SK-N-SH (cell line): ENCODE measurements around the gene CDH4.

Source experiments
- FOSL2 ChIP-seq: IDR thresholded peaks from 2 replicates; pipeline ENCODE4 v1.4.0; 2012; ENCODE audit warnings: low read depth, mild to moderate bottlenecking, moderate library complexity, borderline replicate concordance
- FOXM1 ChIP-seq: IDR thresholded peaks from 2 replicates; pipeline ENCODE4 v1.4.0; 2012; ENCODE audit warnings: low read depth, mild to moderate bottlenecking
- GABPA ChIP-seq: IDR thresholded peaks from 2 replicates; pipeline ENCODE4 v1.4.0; 2012; ENCODE audit warnings: low read depth, mild to moderate bottlenecking
- NRF1 ChIP-seq: IDR thresholded peaks from 2 replicates; pipeline ENCODE4 v1.6.1; 2012; ENCODE audit warnings: low read depth, mild to moderate bottlenecking, low read length
- RAD21 ChIP-seq: IDR thresholded peaks from 2 replicates; pipeline ENCODE4 v1.6.1; 2012; ENCODE audit warnings: mild to moderate bottlenecking, low read length
- TCF12 ChIP-seq: IDR thresholded peaks from 2 replicates; pipeline ENCODE4 v1.4.0; 2012
- TF ChIP-seq, protein P1 (sequence below): fragments of 200-600 bp; sonication (generic); IDR thresholded peaks from 2 replicates; pipeline ENCODE4 v1.6.1; 2017; ENCODE audit warnings: antibody characterized with exemption, mild to moderate bottlenecking, moderate library complexity
- TF ChIP-seq, protein P2 (sequence below): IDR thresholded peaks from 2 replicates; pipeline ENCODE4 v1.6.1; 2012; ENCODE audit warnings: mild to moderate bottlenecking, low read depth, low read length, moderate library complexity

DNA sequence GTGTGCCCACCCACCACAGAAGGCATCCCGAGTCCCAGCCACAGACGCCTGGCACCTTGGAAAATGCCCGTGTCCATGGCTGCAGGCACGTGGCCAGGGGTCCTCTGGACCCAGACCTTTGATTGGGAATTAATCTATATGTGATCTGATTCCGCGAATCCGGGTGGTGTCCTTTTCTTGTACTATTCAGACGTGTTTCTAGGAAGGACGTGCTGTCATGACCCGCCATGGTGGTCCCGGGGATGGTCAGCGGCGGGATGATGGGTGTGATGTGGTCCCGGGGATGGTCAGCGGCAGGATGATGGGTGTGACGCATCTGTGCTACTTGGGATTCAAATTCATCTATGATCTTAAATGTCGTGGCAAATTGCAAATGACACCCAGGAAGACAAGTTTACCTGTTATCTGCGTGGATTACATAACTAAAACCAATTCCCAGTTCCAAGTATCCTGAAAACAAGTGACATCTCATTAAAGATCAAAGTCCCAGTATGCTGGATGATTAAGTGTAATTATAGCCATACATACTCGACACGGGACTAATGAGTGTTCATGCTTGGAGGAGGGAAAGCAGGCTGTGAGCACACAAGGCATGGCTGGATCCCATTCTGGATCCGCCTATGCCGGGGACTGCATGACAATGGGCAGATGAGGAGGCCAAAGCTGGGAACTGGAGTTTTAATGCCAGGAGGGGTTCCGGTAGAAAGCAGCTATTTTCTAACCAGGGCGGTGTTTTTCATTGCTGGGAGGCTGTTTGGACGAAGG, 557.1 kb downstream of the CDH4 start:
- TF ChIP-seq GABPA, result no peak
- TF ChIP-seq FOSL2, result no peak
- no peak for TF ChIP-seq FOXM1
- TF ChIP-seq TCF12, result no peak
- TF ChIP-seq, protein P1, sequence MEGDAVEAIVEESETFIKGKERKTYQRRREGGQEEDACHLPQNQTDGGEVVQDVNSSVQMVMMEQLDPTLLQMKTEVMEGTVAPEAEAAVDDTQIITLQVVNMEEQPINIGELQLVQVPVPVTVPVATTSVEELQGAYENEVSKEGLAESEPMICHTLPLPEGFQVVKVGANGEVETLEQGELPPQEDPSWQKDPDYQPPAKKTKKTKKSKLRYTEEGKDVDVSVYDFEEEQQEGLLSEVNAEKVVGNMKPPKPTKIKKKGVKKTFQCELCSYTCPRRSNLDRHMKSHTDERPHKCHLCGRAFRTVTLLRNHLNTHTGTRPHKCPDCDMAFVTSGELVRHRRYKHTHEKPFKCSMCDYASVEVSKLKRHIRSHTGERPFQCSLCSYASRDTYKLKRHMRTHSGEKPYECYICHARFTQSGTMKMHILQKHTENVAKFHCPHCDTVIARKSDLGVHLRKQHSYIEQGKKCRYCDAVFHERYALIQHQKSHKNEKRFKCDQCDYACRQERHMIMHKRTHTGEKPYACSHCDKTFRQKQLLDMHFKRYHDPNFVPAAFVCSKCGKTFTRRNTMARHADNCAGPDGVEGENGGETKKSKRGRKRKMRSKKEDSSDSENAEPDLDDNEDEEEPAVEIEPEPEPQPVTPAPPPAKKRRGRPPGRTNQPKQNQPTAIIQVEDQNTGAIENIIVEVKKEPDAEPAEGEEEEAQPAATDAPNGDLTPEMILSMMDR, result no peak
- no peak for TF ChIP-seq NRF1
- TF ChIP-seq, protein P2, sequence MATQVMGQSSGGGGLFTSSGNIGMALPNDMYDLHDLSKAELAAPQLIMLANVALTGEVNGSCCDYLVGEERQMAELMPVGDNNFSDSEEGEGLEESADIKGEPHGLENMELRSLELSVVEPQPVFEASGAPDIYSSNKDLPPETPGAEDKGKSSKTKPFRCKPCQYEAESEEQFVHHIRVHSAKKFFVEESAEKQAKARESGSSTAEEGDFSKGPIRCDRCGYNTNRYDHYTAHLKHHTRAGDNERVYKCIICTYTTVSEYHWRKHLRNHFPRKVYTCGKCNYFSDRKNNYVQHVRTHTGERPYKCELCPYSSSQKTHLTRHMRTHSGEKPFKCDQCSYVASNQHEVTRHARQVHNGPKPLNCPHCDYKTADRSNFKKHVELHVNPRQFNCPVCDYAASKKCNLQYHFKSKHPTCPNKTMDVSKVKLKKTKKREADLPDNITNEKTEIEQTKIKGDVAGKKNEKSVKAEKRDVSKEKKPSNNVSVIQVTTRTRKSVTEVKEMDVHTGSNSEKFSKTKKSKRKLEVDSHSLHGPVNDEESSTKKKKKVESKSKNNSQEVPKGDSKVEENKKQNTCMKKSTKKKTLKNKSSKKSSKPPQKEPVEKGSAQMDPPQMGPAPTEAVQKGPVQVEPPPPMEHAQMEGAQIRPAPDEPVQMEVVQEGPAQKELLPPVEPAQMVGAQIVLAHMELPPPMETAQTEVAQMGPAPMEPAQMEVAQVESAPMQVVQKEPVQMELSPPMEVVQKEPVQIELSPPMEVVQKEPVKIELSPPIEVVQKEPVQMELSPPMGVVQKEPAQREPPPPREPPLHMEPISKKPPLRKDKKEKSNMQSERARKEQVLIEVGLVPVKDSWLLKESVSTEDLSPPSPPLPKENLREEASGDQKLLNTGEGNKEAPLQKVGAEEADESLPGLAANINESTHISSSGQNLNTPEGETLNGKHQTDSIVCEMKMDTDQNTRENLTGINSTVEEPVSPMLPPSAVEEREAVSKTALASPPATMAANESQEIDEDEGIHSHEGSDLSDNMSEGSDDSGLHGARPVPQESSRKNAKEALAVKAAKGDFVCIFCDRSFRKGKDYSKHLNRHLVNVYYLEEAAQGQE, result no peak
- TF ChIP-seq RAD21, result no peak
